CD14-positive monocyte (primary cell): ENCODE measurements around the gene CCDC175. TPM values are rescaled to one million over a fixed set of nuclear protein-coding genes. Genes with fewer than 3 reads are reported as not detected.

ENCODE experiments used
- DNase-seq, 3 donors: peaks; one replicate each; pipeline ENCODE4 v3.0.0-alpha.2; 2011 to 2022
- H2AFZ ChIP-seq: 2 replicates; pipeline ENCODE4 v1.6.0; 2012; ENCODE audit warnings: mild to moderate bottlenecking, low read depth, low read length, inconsistent platforms; ENCODE audit not compliant: insufficient read depth, poor library complexity, severe bottlenecking
- H3K27ac ChIP-seq, 2 donors: 1 replicate in 1 of 2; 2 replicates in 1 of 2; pipeline ENCODE4 v1.5.1; 2012 to 2013; ENCODE audit warnings: low read length in 2 of 2, control low read depth in 1 of 2, inconsistent platforms in 1 of 2, low read depth in 1 of 2, mild to moderate bottlenecking in 1 of 2
- H3K27me3 ChIP-seq, 2 donors: one replicate each; pipeline versions ENCODE4 v1.6.0 to v1.6.1; 2011 to 2013; ENCODE audit warnings: low read length in 2 of 2; ENCODE audit not compliant: control insufficient read depth in 2 of 2, insufficient read depth in 2 of 2
- H3K36me3 ChIP-seq, 2 donors: replicated peaks in 1 of 2; 1 replicate in 1 of 2; 2 replicates in 1 of 2; pipeline versions ENCODE4 v1.5.1 to v1.6.1; 2012 to 2013; ENCODE audit warnings: low read length in 2 of 2, control low read depth in 1 of 2, inconsistent platforms in 1 of 2, mild to moderate bottlenecking in 1 of 2; ENCODE audit not compliant: insufficient read depth in 2 of 2, control insufficient read depth in 1 of 2
- H3K4me1 ChIP-seq, 2 donors: 1 replicate in 1 of 2; 2 replicates in 1 of 2; pipeline versions ENCODE4 v1.5.1 to v1.6.1; 2012 to 2013; ENCODE audit warnings: low read length in 2 of 2, control low read depth in 1 of 2, inconsistent platforms in 1 of 2, mild to moderate bottlenecking in 1 of 2, moderate library complexity in 1 of 2; ENCODE audit not compliant: insufficient read depth in 2 of 2, control insufficient read depth in 1 of 2
- H3K4me2 ChIP-seq: replicated peaks from 2 replicates; pipeline ENCODE3; 2012; ENCODE audit warnings: low read length, moderate library complexity, mild to moderate bottlenecking; ENCODE audit not compliant: poor library complexity, severe bottlenecking; ENCODE audit errors: extremely low read depth
- H3K4me3 ChIP-seq, 3 experiments: fragments of 200-600 bp in 1 of 3; sonication (generic) in 1 of 3; replicated peaks in 1 of 3; 1 replicate in 2 of 3; 2 replicates in 1 of 3; pipeline ENCODE4 v1.5.1; 2011 to 2013; ENCODE audit warnings: low read length in 3 of 3, mild to moderate bottlenecking in 3 of 3, control low read depth in 2 of 3, low read depth in 2 of 3, inconsistent platforms in 1 of 3, moderate library complexity in 1 of 3
- H3K79me2 ChIP-seq: 2 replicates; pipeline ENCODE4 v1.6.0; 2012; ENCODE audit warnings: mild to moderate bottlenecking, control low read depth, inconsistent platforms, low read length, moderate library complexity; ENCODE audit not compliant: insufficient read depth
- H3K9ac ChIP-seq: 2 replicates; pipeline ENCODE4 v1.6.0; 2017; ENCODE audit warnings: low read length, mild to moderate bottlenecking; ENCODE audit not compliant: insufficient read depth, poor library complexity, severe bottlenecking
- H3K9me3 ChIP-seq, 2 donors: replicated peaks in 1 of 2; 1 replicate in 1 of 2; 2 replicates in 1 of 2; pipeline versions ENCODE4 v1.5.1 to v1.6.1; 2012 to 2013; ENCODE audit warnings: low read length in 2 of 2, control low read depth in 1 of 2; ENCODE audit not compliant: control insufficient read depth in 1 of 2, insufficient read depth in 1 of 2
- H4K20me1 ChIP-seq: 2 replicates; pipeline ENCODE4 v1.6.0; 2012; ENCODE audit warnings: mild to moderate bottlenecking, low read length, control low read depth, moderate library complexity; ENCODE audit not compliant: insufficient read depth
- H3K27ac Mint-ChIP-seq, 7 donors: one replicate each; pipeline ENCODE4 v1.8.0; 2020; ENCODE audit warnings: mild to moderate bottlenecking in 7 of 7, mixed read lengths in 7 of 7, moderate library complexity in 6 of 7, inconsistent platforms in 2 of 7
- H3K27me3 Mint-ChIP-seq, 3 donors: one replicate each; pipeline ENCODE4 v1.8.0; 2021 to 2022; ENCODE audit warnings: low read depth in 3 of 3, mild to moderate bottlenecking in 3 of 3, mixed read lengths in 3 of 3, moderate library complexity in 3 of 3, inconsistent platforms in 1 of 3
- H3K36me3 Mint-ChIP-seq, 2 donors: one replicate each; pipeline ENCODE4 v1.8.0; 2020; ENCODE audit warnings: mixed read lengths in 2 of 2, inconsistent platforms in 1 of 2, mild to moderate bottlenecking in 1 of 2
- H3K4me1 Mint-ChIP-seq: one replicate; pipeline ENCODE4 v1.8.0; 2020; ENCODE audit warnings: mild to moderate bottlenecking, mixed read lengths
- H3K4me3 Mint-ChIP-seq, 2 donors: one replicate each; pipeline ENCODE4 v1.8.0; 2020; ENCODE audit warnings: mild to moderate bottlenecking in 2 of 2, mixed read lengths in 2 of 2, moderate library complexity in 1 of 2
- H3K9me3 Mint-ChIP-seq, 7 donors: one replicate each; pipeline ENCODE4 v1.8.0; 2020 to 2022; ENCODE audit warnings: mixed read lengths in 7 of 7, mild to moderate bottlenecking in 6 of 7, moderate library complexity in 6 of 7, inconsistent platforms in 2 of 7
- WGBS: methylation state at CpG from one replicate; pipeline ENCODE4 v1.1.5; 2013; ENCODE audit warnings: missing lambda C conversion rate; ENCODE audit not compliant: insufficient coverage; 5-methylcytosine and 5-hydroxymethylcytosine counted together
- intact Hi-C, 2 donors: fragments of 100-400 bp; cut with micrococcal nuclease; formaldehyde crosslinking; loops; one replicate each; pipeline versions ENCODE4 v1.15.0 to v1.15.1; 2023
- polyA plus RNA-seq, 3 donors: library from polyadenylated mRNA; depleted of rRNA in 1 of 3; unstranded in 2 of 3; stranded (reverse) in 1 of 3; fragments of 300-500 nt in 2 of 3; fragments of >200 nt in 1 of 3; fragmentation: Illumina TruSeq in 2 of 3; gene quantifications; 1 replicate in 2 of 3; 2 replicates in 1 of 3; pipeline ENCODE4 v1.2.3, GENCODE V29; 2012 to 2021
- TF ChIP-seq, protein P1 (sequence below): fragments of 200-600 bp; IDR thresholded peaks from one replicate; pipeline ENCODE4 v1.8.0; 2022; ENCODE audit warnings: antibody characterized with exemption, mild to moderate bottlenecking

The CCDC175 gene
- polyA plus RNA-seq, 3 donors: not detected

DNA sequence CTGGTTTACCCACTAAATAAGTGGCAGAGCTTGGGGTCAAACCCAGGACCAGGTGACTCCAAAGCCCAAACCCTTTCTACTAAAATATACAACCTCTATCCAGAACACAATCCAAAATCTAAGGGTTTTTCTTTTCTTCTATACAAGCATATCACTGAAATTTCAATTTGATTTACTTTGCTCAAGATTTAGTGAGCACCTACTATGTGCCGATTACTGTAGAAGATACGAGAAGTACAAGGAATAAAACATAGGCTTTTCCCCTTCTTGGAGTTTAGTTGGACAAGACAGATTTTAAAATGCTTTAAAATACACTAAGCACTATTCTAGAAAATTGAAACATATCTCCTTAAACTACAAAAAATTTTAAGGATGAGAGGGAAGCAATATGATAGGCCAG is 95.2 kb downstream of the CCDC175 start:
- Mint-ChIP-seq H3K4me1 (peaks cover 47% of the 10 kb centered on the region), H3K9me3 (no peaks in the 10 kb centered on the region), H3K36me3 (peaks cover 16 to 19% of the 10 kb centered on the region in 2 donors), H3K27ac (peak overlapping the region in 1 of 7 donors; percentile 43), H3K4me3 (no peak overlapping the region), H3K27me3 (no peaks in the 10 kb centered on the region)
- Histone ChIP-seq H3K79me2 (peaks cover 28% of the 10 kb centered on the region), H2AFZ (no peak overlapping the region), H3K27me3 (no peaks in the 10 kb centered on the region), H3K4me3 (no peak overlapping the region), H4K20me1 (peaks cover 22% of the 10 kb centered on the region), H3K27ac (no peak overlapping the region), H3K4me2 (no peak overlapping the region), H3K9ac (no peak overlapping the region), H3K9me3 (no peaks in the 10 kb centered on the region), H3K36me3 (peaks cover 0 to 15% of the 10 kb centered on the region in 2 donors), H3K4me1 (peaks cover 33 to 34% of the 10 kb centered on the region in 2 donors)
- no peak for DNase-seq
- TF ChIP-seq, protein P1, sequence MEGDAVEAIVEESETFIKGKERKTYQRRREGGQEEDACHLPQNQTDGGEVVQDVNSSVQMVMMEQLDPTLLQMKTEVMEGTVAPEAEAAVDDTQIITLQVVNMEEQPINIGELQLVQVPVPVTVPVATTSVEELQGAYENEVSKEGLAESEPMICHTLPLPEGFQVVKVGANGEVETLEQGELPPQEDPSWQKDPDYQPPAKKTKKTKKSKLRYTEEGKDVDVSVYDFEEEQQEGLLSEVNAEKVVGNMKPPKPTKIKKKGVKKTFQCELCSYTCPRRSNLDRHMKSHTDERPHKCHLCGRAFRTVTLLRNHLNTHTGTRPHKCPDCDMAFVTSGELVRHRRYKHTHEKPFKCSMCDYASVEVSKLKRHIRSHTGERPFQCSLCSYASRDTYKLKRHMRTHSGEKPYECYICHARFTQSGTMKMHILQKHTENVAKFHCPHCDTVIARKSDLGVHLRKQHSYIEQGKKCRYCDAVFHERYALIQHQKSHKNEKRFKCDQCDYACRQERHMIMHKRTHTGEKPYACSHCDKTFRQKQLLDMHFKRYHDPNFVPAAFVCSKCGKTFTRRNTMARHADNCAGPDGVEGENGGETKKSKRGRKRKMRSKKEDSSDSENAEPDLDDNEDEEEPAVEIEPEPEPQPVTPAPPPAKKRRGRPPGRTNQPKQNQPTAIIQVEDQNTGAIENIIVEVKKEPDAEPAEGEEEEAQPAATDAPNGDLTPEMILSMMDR: no peak
- no CpG with 5 or more reads among the region's 2 CpGs for WGBS
- intact Hi-C loops: loop anchor here (5.0 to 10.0 kb wide), 4 partner anchors 93 to 763 kb away; partner anchors contain the start of genes CCDC175 (in 2 of the 2), DAAM1 (in 1 of the 2) and PPM1A (in 1 of the 2)

DNA sequence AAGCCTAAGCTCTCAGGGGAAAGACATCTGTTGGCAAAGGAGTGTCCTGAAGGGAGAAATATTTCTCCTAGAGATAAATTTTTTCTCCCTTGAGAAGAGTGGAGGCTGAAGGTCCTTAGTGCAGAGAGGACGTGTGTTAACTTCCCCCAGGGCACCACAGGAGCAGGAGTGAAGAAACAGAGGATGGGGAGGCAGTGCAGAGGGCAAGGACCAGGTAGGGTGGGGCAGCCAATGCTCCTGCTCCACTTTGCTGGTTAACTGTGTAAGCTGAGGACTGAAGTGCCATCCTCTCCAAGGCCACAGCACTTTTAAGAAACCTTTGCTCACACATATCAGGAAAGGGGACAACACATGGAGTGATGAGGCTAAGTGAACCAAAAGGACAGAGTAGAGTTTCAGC is 96.4 kb downstream of the CCDC175 start:
- H3K4me1 ChIP-seq: peaks cover 21 to 22% of the 10 kb centered on the region in 2 donors
- Mint-ChIP-seq H3K4me3 (no peak overlapping the region), H3K9me3 (no peaks in the 10 kb centered on the region), H3K27ac (peak overlapping the region in 2 of 7 donors; percentile 26 to 71), H3K27me3 (no peaks in the 10 kb centered on the region), H3K36me3 (peaks cover 22 to 28% of the 10 kb centered on the region in 2 donors), H3K4me1 (peaks cover 34% of the 10 kb centered on the region)
- H3K4me3 ChIP-seq: no peak overlapping the region
- H3K79me2 ChIP-seq: peaks cover 15% of the 10 kb centered on the region
- no CpG with 5 or more reads among the region's 1 CpG for WGBS
- peaks cover 15% of the 10 kb centered on the region for H4K20me1 ChIP-seq
- intact Hi-C loops: loop anchor here (5.0 to 10.0 kb wide), 4 partner anchors 95 to 765 kb away; partner anchors contain the start of genes CCDC175 (in 2 of the 2), DAAM1 (in 1 of the 2) and PPM1A (in 1 of the 2)
- TF ChIP-seq, protein P1: no peak
- H3K36me3 ChIP-seq: peaks cover 9 to 27% of the 10 kb centered on the region in 2 donors
- no peak overlapping the region for H3K27ac ChIP-seq
- no peak overlapping the region for H2AFZ ChIP-seq
- no peak overlapping the region for H3K9ac ChIP-seq
- H3K4me2 ChIP-seq: no peak overlapping the region
- no peaks in the 10 kb centered on the region for H3K9me3 ChIP-seq
- no peak for DNase-seq
- no peaks in the 10 kb centered on the region for H3K27me3 ChIP-seq
